Subcutaneous adipose tissue (tissue), 4 donors: ENCODE results near the gene PTPRN2. TPM values are rescaled to one million over a fixed set of nuclear protein-coding genes. Genes with fewer than 3 reads are reported as not detected.

Experiments
- total RNA-seq, 4 donors: library from RNA; depleted of rRNA; stranded (reverse); fragments of >200 nt; gene quantifications; one replicate each; pipeline ENCODE4 v1.1.0, GENCODE V29; 2016
- TF ChIP-seq, protein P1 (sequence below): fragments of 450-650 bp; IDR thresholded peaks from one replicate; pipeline ENCODE4 v1.5.1; 2016; ENCODE audit warnings: low read depth, mild to moderate bottlenecking, control low read depth, antibody characterized with exemption, moderate library complexity

Gene PTPRN2
- total RNA-seq, 4 donors from 2014 or later: 2.0 to 4.6 (median 3.7) TPM

GRCh38 chr7:158186864-158187693 is 400.5 kb downstream of the PTPRN2 start:
- TF ChIP-seq, protein P1, sequence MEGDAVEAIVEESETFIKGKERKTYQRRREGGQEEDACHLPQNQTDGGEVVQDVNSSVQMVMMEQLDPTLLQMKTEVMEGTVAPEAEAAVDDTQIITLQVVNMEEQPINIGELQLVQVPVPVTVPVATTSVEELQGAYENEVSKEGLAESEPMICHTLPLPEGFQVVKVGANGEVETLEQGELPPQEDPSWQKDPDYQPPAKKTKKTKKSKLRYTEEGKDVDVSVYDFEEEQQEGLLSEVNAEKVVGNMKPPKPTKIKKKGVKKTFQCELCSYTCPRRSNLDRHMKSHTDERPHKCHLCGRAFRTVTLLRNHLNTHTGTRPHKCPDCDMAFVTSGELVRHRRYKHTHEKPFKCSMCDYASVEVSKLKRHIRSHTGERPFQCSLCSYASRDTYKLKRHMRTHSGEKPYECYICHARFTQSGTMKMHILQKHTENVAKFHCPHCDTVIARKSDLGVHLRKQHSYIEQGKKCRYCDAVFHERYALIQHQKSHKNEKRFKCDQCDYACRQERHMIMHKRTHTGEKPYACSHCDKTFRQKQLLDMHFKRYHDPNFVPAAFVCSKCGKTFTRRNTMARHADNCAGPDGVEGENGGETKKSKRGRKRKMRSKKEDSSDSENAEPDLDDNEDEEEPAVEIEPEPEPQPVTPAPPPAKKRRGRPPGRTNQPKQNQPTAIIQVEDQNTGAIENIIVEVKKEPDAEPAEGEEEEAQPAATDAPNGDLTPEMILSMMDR: no peak

DNA sequence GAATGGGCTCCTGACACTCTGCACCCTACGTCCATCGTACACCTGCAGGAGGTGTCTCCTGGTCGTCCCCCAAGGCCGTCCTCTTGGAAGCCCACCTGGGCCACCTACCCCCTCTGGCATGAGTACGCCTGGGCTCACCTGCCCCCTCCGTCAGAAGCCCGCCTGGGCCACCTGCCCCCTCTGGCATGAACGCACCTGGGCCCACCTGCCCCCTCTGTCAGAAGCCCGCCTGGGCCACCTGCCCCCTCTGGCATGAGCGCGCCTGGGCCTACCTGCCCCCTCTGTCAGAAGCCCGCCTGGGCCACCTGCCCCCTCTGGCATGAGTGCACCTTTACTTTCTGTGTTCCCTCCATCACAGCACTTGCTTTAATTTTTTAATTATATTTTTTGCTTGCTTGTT is 401.2 kb downstream of the PTPRN2 start:
- TF ChIP-seq, protein P1: no peak

DNA sequence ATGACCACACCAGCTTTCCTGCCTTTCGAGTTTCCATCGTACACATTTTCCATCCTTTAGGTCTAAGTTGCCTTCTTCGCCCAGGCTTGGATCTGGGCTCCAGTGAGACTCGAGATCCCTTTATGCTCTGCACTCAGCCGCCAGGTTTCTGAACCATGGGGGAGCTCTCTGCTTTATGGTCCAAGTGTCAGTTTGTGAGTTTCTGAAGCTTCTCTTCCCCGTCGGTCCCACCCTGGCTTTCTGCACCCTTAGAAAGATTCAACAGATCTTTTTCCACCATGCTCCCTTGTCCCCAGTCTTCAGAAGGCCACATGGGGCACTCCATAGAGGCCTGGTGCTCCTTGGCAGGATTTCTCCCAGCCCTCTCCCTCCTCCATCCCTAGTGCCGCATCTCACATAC is 402.0 kb downstream of the PTPRN2 start:
- TF ChIP-seq, protein P1: no peak

DNA sequence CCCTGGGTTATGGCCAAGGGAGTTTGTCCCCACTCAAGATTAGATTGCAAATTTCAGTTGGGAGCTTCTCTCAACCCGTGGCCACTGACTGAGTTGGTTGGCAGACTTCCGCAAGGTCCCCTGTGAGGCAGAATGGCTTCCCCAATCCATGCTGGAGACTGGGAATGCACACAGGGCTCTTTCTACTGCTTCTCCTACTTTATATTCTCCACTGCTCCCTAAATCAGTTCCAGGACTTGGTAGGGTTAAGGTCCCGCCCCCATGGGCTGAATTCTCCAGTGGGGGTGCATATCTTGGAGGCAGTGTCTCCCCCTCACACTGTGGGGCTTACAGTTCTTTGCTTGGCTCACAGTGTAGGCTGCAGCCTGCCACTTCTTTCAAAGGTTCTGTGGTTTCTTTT is 404.2 kb downstream of the PTPRN2 start:
- TF ChIP-seq, protein P1: no peak

DNA sequence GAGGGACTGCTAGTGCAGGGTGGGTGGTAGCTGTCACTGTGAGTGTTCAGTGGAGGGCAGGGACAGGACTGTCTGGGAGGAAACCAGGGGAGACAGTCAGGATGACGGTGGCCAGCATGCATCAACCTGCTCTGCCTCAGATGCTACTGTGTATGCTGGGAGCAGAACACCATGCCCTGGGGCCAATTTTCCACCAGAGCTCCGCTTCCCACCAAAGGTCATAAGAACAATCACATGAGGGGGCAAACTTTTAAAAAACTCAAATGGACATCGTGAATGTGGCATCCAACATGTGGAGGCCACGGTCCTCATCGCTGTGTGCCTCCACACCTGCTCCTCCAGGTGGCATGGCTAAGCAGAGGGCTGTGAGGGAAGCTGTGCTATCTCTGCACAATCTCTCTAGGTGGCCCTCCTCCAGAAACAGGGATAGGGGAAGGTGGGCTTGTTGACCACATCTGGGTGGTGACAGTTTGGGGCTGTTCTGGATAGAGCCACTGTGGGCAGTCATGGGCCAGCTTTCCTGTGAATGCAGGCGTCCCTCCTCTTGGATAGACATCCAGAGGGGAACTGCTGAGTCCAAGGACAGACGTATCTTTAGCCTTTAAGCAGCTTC is 411.0 kb downstream of the PTPRN2 start:
- TF ChIP-seq, protein P1: no peak

- TF ChIP-seq, protein P1: no peak
These were observed 411.8 kb downstream of the PTPRN2 start for GRCh38 chr7:158175779-158176178.

DNA sequence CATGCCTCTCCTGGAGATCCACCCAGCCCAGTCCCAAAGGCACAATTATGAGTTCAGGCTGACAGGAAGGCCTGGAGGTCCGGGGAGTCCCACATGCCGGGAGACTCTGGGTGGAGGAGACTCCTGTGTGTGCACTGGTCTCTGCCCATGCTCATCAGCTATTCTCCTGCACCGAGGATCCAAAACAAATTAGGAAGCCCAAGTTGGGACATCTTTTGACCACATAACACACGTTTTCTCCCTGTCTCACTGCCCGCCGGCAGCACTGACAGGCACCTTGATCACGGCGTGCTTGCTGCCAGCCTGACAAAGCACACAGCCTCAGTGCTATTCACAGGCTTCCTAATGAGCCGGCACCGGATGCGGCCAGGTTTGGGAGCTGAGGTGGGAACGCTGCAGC is 412.7 kb downstream of the PTPRN2 start:
- TF ChIP-seq, protein P1: no peak
